ENCODE results near the gene SETD7.

DNA sequence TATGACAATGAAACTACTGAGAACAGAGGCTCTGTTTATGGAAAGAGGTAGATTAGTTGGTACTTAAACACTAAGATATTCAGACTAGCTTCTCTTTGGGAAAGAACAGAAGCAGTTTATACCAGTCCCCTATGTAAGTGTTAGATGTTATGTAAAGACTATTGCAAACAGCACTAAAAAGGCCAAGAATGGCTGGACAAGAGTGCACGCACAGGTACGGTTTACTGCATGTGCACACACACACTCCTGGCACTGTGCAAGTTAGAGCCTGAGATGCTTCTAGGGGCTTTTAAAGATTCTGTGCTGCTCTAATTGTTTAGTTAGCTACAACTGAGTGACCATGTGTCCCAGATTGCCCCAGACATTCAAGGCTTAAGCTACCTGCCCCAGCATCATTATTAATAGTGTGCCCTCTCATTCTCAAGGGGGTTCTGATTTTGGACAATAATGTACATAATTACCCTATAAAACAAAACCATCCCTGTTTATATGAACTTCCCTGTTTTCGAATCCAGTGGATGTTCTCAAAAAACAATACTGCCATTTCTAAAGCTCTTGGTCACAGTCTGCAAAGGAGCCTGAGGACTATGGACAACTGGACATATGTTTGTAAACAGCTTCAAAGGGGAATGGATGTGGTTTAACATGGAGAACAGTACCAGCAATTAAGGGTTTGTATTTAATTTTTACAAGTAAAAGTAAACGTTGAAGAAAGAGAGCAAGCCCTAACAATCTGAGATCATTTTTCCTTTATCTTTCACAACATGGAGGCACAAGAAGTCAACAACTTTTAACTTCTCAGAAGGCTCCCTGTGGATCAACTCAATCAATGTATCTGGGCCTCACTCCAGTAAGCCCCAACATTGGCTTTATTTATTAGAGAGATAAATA lies 2.0 kb downstream of the SETD7 start:
- TF ChIP-seq ZNF274 (IDR thresholded peaks at IDR 0.05; ENCODE audit: borderline replicate concordance, extremely low read depth, low read length) (no peak), RXRA (IDR thresholded peaks at IDR 0.05; ENCODE audit: insufficient read depth, low read depth, low read length) (no peak), EP300 (IDR thresholded peaks at IDR 0.05; ENCODE audit: borderline replicate concordance in 1 of 2, low read depth in 2 of 2, low read length in 2 of 2) (no peak), TCF12 (IDR thresholded peaks at IDR 0.05; ENCODE audit: low read depth, low read length) (no peak)
- TF ChIP-seq, protein P1, sequence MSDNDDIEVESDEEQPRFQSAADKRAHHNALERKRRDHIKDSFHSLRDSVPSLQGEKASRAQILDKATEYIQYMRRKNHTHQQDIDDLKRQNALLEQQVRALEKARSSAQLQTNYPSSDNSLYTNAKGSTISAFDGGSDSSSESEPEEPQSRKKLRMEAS (IDR thresholded peaks at IDR 0.05), result no peak
- TF ChIP-seq, protein P2, sequence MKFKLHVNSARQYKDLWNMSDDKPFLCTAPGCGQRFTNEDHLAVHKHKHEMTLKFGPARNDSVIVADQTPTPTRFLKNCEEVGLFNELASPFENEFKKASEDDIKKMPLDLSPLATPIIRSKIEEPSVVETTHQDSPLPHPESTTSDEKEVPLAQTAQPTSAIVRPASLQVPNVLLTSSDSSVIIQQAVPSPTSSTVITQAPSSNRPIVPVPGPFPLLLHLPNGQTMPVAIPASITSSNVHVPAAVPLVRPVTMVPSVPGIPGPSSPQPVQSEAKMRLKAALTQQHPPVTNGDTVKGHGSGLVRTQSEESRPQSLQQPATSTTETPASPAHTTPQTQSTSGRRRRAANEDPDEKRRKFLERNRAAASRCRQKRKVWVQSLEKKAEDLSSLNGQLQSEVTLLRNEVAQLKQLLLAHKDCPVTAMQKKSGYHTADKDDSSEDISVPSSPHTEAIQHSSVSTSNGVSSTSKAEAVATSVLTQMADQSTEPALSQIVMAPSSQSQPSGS (IDR thresholded peaks at IDR 0.05; ENCODE audit: low read length), result no peak
- TF ChIP-seq, protein P3, sequence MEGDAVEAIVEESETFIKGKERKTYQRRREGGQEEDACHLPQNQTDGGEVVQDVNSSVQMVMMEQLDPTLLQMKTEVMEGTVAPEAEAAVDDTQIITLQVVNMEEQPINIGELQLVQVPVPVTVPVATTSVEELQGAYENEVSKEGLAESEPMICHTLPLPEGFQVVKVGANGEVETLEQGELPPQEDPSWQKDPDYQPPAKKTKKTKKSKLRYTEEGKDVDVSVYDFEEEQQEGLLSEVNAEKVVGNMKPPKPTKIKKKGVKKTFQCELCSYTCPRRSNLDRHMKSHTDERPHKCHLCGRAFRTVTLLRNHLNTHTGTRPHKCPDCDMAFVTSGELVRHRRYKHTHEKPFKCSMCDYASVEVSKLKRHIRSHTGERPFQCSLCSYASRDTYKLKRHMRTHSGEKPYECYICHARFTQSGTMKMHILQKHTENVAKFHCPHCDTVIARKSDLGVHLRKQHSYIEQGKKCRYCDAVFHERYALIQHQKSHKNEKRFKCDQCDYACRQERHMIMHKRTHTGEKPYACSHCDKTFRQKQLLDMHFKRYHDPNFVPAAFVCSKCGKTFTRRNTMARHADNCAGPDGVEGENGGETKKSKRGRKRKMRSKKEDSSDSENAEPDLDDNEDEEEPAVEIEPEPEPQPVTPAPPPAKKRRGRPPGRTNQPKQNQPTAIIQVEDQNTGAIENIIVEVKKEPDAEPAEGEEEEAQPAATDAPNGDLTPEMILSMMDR (IDR thresholded peaks at IDR 0.05; ENCODE audit: control extremely low read depth in 1 of 3, insufficient read depth in 1 of 3, low read depth in 1 of 3, low read length in 3 of 3), result no peak

All from H1 (cell line).